Brain microvascular endothelial cell (primary cell): ENCODE data around the gene MPPE1.
"Not testable (repeated sequence)": the region's sequence is repeated elsewhere in the genome, so short reads cannot be mapped to it uniquely, and the experiment has no call there.

ENCODE experiments used
- DNase-seq: peaks from one replicate; pipeline ENCODE4 v3.0.0-alpha.2; 2020
- H3K27ac ChIP-seq: fragments of 250-450 bp; sonication (Bioruptor Pico); 2 replicates; pipeline ENCODE4 v1.5.1; 2020; ENCODE audit warnings: mild to moderate bottlenecking, moderate library complexity
- H3K27me3 ChIP-seq: fragments of 250-450 bp; sonication (Bioruptor Pico); replicated peaks from 2 replicates; pipeline ENCODE4 v1.5.1; 2020; ENCODE audit warnings: mild to moderate bottlenecking
- H3K36me3 ChIP-seq: fragments of 250-450 bp; sonication (Bioruptor Pico); replicated peaks from 2 replicates; pipeline ENCODE4 v1.5.1; 2020; ENCODE audit warnings: mild to moderate bottlenecking
- H3K4me3 ChIP-seq: 2 replicates; pipeline ENCODE4 v1.5.1; 2011; ENCODE audit warnings: low read depth, mild to moderate bottlenecking, control low read depth, low read length, moderate library complexity
- CTCF ChIP-seq: IDR thresholded peaks from 2 replicates; pipeline ENCODE4 v1.5.1; 2011; ENCODE audit warnings: low read depth, mild to moderate bottlenecking, moderate library complexity, low read length, control low read depth, inconsistent platforms; ENCODE audit errors: missing control alignments
- in situ Hi-C: cut with HindIII; loops from 2 replicates; pipeline ENCODE4 v1.10.0; 2017; ENCODE audit warnings: low sequenced_read_pairs, low pct_ligation_motif_present

MPPE1 gene

GRCh38 chr18:11927497-11927896, 19.4 kb upstream of the MPPE1 start:
- H3K36me3 ChIP-seq, result no peaks in the 10 kb centered on the region
- H3K27ac ChIP-seq, result no peak overlapping the region
- no peak for DNase-seq
- no peaks in the 10 kb centered on the region for H3K27me3 ChIP-seq
- in situ Hi-C loops, result no loop called here
- TF ChIP-seq CTCF, result no peak
- no peak overlapping the region for H3K4me3 ChIP-seq

- no peak overlapping the region for H3K4me3 ChIP-seq
- H3K27ac ChIP-seq, result no peak overlapping the region
- in situ Hi-C loops, result no loop called here
- H3K36me3 ChIP-seq, result no peaks in the 10 kb centered on the region
- no peaks in the 10 kb centered on the region for H3K27me3 ChIP-seq
- no peak for TF ChIP-seq CTCF
- DNase-seq, result peak; percentile 14
Measured at GRCh38 chr18:11925800-11926481, 17.8 kb upstream of the MPPE1 start.

- Histone ChIP-seq H3K27me3 (no peaks in the 10 kb centered on the region), H3K27ac (no peak overlapping the region), H3K36me3 (no peaks in the 10 kb centered on the region), H3K4me3 (no peak overlapping the region)
- no peak for TF ChIP-seq CTCF
- in situ Hi-C loops, result no loop called here
- no peak for DNase-seq
Measured at GRCh38 chr18:11923450-11923849, 15.3 kb upstream of the MPPE1 start.

- H3K36me3 ChIP-seq, H3K27me3 ChIP-seq, DNase-seq, H3K4me3 ChIP-seq, H3K27ac ChIP-seq, in situ Hi-C loops: not testable (repeated sequence)
Measured at GRCh38 chr18:11919522-11919921, 11.4 kb upstream of the MPPE1 start.

GRCh38 chr18:11916880-11917279, 8.8 kb upstream of the MPPE1 start:
- H3K36me3 ChIP-seq, H3K4me3 ChIP-seq, DNase-seq, H3K27ac ChIP-seq, in situ Hi-C loops, H3K27me3 ChIP-seq: not testable (repeated sequence)

- no peak for TF ChIP-seq CTCF
- no peak overlapping the region for H3K4me3 ChIP-seq
- in situ Hi-C loops, result no loop called here
Measured at GRCh38 chr18:11909591-11910026, 1.5 kb upstream of the MPPE1 start.

GRCh38 chr18:11909061-11909455, 941 bp upstream of the MPPE1 start:
- peak overlapping the region; percentile 84 for H3K4me3 ChIP-seq
- no peaks in the 10 kb centered on the region for H3K27me3 ChIP-seq
- no peak for DNase-seq
- no peak for TF ChIP-seq CTCF
- peak overlapping the region; percentile 67 for H3K27ac ChIP-seq
- no peaks in the 10 kb centered on the region for H3K36me3 ChIP-seq
- in situ Hi-C loops, result no loop called here

More at GRCh38 chr18:11909591-11910026, 1.5 kb upstream of the MPPE1 start:
- DNase-seq, result no peak
- Histone ChIP-seq H3K27me3 (no peaks in the 10 kb centered on the region), H3K36me3 (no peaks in the 10 kb centered on the region), H3K27ac (no peak overlapping the region)
